Dendritic cell treated with granulocyte-macrophage colony-stimulating factor and Interleukin-4, amounts not matched to agents 40 ng/mL and 50 ng/mL, for 4 days (primary cell): ENCODE results near the gene TCERG1L.
"Not testable (repeated sequence)": the region's sequence is repeated elsewhere in the genome, so short reads cannot be mapped to it uniquely, and the experiment has no call there.

Experiments used
- H3K27ac Mint-ChIP-seq: one replicate; pipeline ENCODE4 v1.8.0; 2022; ENCODE audit warnings: mild to moderate bottlenecking, mixed read lengths
- H3K27me3 Mint-ChIP-seq: one replicate; pipeline ENCODE4 v1.8.0; 2022; ENCODE audit warnings: mild to moderate bottlenecking, mixed read lengths
- H3K36me3 Mint-ChIP-seq: one replicate; pipeline ENCODE4 v1.8.0; 2022; ENCODE audit warnings: low read depth, mixed read lengths
- H3K4me1 Mint-ChIP-seq: one replicate; pipeline ENCODE4 v1.8.0; 2022; ENCODE audit warnings: low read depth, mixed read lengths
- H3K4me3 Mint-ChIP-seq: one replicate; pipeline ENCODE4 v1.8.0; 2022; ENCODE audit warnings: mild to moderate bottlenecking, moderate library complexity, mixed read lengths
- H3K9me3 Mint-ChIP-seq: one replicate; pipeline ENCODE4 v1.8.0; 2022; ENCODE audit warnings: mixed read lengths
- intact Hi-C: fragments of 100-400 bp; cut with micrococcal nuclease; formaldehyde crosslinking; loops from one replicate; pipeline ENCODE4 v1.15.0; 2022

The TCERG1L gene

GRCh38 chr10:131081786-131082185 is 229.7 kb downstream of the TCERG1L start:
- intact Hi-C loops = no loop called here
- Mint-ChIP-seq H3K36me3 (no peaks in the 10 kb centered on the region), H3K4me1 (no peaks in the 10 kb centered on the region), H3K9me3 (no peaks in the 10 kb centered on the region), H3K27ac (no peak overlapping the region), H3K4me3 (no peak overlapping the region), H3K27me3 (peaks cover 4% of the 10 kb centered on the region)

DNA sequence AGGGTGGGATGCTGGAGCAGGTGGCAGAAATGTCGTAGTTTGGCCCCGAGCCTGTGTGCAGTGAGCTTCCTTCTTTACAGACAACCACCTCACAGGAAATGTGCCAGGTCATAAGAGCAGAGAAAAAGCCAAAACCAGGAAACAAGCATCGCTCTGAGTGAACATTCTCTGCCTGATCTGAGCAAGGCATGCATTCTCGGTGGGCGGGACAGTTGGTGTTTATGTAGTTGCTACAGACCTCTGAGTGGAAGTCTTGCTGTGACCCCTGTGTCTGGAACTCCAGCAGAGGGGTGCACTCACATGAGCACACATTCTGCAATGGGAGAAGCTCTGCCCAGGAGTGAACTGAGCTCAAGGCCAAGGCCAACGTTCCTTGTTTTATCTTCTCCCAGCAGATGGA is 230.1 kb downstream of the TCERG1L start:
- Mint-ChIP-seq H3K27me3 (peaks cover 4% of the 10 kb centered on the region), H3K4me3 (no peak overlapping the region), H3K27ac (no peak overlapping the region), H3K4me1 (no peaks in the 10 kb centered on the region), H3K9me3 (no peaks in the 10 kb centered on the region), H3K36me3 (no peaks in the 10 kb centered on the region)
- intact Hi-C loops = no loop called here

GRCh38 chr10:131080571-131080970 is 230.9 kb downstream of the TCERG1L start:
- no peak overlapping the region for H3K27ac Mint-ChIP-seq
- no peaks in the 10 kb centered on the region for H3K36me3 Mint-ChIP-seq
- H3K9me3 Mint-ChIP-seq = no peaks in the 10 kb centered on the region
- no peaks in the 10 kb centered on the region for H3K4me1 Mint-ChIP-seq
- H3K27me3 Mint-ChIP-seq = peaks cover 4% of the 10 kb centered on the region
- intact Hi-C loops = no loop called here
- no peak overlapping the region for H3K4me3 Mint-ChIP-seq

DNA sequence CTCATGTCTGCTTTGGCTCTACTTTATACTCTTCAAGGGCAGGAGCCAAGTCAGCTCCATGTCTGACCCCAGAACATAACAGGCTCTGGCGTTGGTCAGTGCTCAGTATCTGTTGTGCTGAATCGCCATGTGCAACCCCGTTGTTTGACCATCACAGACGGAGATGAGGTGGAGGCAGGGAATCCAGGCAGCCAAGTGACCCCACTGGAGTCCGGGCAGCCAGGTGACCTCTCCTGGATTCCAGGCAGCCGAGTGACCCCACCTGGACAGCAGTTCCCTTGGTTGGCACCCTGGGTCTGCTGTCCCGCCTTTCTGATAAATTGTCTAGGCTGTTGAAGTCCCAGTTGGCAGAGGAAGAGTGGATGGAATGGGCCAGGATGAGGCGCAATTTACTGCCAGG is 232.2 kb downstream of the TCERG1L start:
- Mint-ChIP-seq H3K4me3 (no peak overlapping the region), H3K27ac (no peak overlapping the region), H3K27me3 (peaks cover 4% of the 10 kb centered on the region), H3K36me3 (no peaks in the 10 kb centered on the region), H3K4me1 (no peaks in the 10 kb centered on the region), H3K9me3 (no peaks in the 10 kb centered on the region)
- intact Hi-C loops = no loop called here

GRCh38 chr10:131078882-131079280 is 232.6 kb downstream of the TCERG1L start:
- intact Hi-C loops, H3K36me3 Mint-ChIP-seq: not testable (repeated sequence)

GRCh38 chr10:131078131-131078881 is 233.2 kb downstream of the TCERG1L start:
- intact Hi-C loops = no loop called here
- no peaks in the 10 kb centered on the region for H3K36me3 Mint-ChIP-seq
- H3K27me3 Mint-ChIP-seq = peaks cover 4% of the 10 kb centered on the region
- no peak overlapping the region for H3K27ac Mint-ChIP-seq
- H3K9me3 Mint-ChIP-seq = no peaks in the 10 kb centered on the region
- no peak overlapping the region for H3K4me3 Mint-ChIP-seq
- H3K4me1 Mint-ChIP-seq = no peaks in the 10 kb centered on the region

More at GRCh38 chr10:131078882-131079280, 232.6 kb downstream of the TCERG1L start:
- not testable (repeated sequence) for H3K27me3 Mint-ChIP-seq, H3K4me1 Mint-ChIP-seq, H3K4me3 Mint-ChIP-seq, H3K9me3 Mint-ChIP-seq, H3K27ac Mint-ChIP-seq

DNA sequence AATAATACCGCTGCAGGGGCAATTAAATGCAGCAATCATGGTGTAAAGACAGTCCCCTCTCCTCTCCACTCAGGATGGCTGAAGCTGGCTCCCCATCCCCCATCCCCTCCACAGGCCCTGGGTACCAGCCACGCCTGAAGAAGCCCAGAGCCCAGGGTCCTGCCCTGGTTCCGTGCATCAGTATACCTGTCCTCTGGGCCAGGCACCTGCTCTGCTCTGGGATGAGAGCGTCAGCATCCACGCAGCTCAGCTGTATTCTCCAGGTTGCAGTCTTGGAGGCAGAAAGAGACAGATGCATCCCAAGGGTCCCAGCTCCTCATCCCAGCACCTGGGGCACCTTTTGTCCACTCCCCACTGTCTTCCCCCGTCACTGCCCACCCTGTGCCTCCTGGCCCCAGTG is 233.8 kb downstream of the TCERG1L start:
- no peaks in the 10 kb centered on the region for H3K9me3 Mint-ChIP-seq
- H3K27me3 Mint-ChIP-seq = no peaks in the 10 kb centered on the region
- no peak overlapping the region for H3K4me3 Mint-ChIP-seq
- H3K27ac Mint-ChIP-seq = no peak overlapping the region
- H3K36me3 Mint-ChIP-seq = no peaks in the 10 kb centered on the region
- H3K4me1 Mint-ChIP-seq = no peaks in the 10 kb centered on the region
- intact Hi-C loops = no loop called here

- Mint-ChIP-seq H3K36me3 (no peaks in the 10 kb centered on the region), H3K4me1 (no peaks in the 10 kb centered on the region), H3K27ac (no peak overlapping the region), H3K27me3 (no peaks in the 10 kb centered on the region), H3K9me3 (no peaks in the 10 kb centered on the region), H3K4me3 (no peak overlapping the region)
- intact Hi-C loops = no loop called here
These were observed 234.5 kb downstream of the TCERG1L start for GRCh38 chr10:131077031-131077430.

DNA sequence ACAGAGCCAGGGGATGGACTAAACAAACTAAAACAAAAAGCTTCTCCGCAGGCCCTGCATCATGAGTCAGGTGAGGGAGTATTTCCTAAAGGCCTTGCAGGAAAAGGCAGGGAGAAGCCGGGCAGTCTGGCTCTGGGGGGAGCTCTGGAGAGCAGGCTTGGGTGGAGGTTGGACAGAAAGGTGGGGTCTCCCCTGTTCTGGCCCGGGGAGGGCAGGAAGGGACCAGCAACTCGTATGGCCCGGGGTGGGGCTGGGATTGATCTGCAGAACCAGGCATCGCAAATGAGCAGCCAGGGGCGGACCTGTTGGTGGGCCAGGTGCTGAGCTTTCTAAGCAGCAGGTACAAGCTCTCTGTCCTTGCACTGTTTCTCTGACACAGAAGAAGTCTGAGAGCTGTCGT is 235.2 kb downstream of the TCERG1L start:
- Mint-ChIP-seq H3K27ac (no peak overlapping the region), H3K36me3 (no peaks in the 10 kb centered on the region), H3K27me3 (no peaks in the 10 kb centered on the region), H3K4me3 (no peak overlapping the region), H3K4me1 (no peaks in the 10 kb centered on the region), H3K9me3 (no peaks in the 10 kb centered on the region)
- intact Hi-C loops = no loop called here

- no peaks in the 10 kb centered on the region for H3K4me1 Mint-ChIP-seq
- H3K4me3 Mint-ChIP-seq = no peak overlapping the region
- no peak overlapping the region for H3K27ac Mint-ChIP-seq
- no peaks in the 10 kb centered on the region for H3K27me3 Mint-ChIP-seq
- H3K36me3 Mint-ChIP-seq = no peaks in the 10 kb centered on the region
- no peaks in the 10 kb centered on the region for H3K9me3 Mint-ChIP-seq
- intact Hi-C loops = no loop called here
These were observed 236.2 kb downstream of the TCERG1L start for GRCh38 chr10:131075218-131075770.

DNA sequence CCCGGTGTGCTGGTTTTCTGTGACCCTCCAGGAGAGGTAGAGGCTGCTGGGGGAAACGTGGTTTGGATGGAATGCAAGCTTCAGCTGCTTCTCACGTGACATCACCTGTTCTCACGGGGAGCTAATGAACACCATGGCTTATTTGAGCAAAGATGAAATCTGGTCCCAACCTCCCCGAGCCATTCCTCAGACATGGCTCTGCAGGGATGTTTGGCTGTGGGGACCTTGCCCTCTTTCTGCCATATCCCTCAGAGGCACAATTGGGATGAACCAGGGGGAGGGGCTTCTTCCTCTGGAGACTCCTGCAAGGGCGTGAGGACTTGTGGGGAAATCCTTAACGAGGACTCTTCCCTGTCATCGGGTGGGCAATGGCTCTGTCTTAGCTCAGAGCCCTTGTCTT is 236.8 kb downstream of the TCERG1L start:
- intact Hi-C loops = no loop called here
- no peaks in the 10 kb centered on the region for H3K4me1 Mint-ChIP-seq
- H3K27me3 Mint-ChIP-seq = no peaks in the 10 kb centered on the region
- no peaks in the 10 kb centered on the region for H3K36me3 Mint-ChIP-seq
- no peaks in the 10 kb centered on the region for H3K9me3 Mint-ChIP-seq
- H3K4me3 Mint-ChIP-seq = no peak overlapping the region
- no peak overlapping the region for H3K27ac Mint-ChIP-seq

DNA sequence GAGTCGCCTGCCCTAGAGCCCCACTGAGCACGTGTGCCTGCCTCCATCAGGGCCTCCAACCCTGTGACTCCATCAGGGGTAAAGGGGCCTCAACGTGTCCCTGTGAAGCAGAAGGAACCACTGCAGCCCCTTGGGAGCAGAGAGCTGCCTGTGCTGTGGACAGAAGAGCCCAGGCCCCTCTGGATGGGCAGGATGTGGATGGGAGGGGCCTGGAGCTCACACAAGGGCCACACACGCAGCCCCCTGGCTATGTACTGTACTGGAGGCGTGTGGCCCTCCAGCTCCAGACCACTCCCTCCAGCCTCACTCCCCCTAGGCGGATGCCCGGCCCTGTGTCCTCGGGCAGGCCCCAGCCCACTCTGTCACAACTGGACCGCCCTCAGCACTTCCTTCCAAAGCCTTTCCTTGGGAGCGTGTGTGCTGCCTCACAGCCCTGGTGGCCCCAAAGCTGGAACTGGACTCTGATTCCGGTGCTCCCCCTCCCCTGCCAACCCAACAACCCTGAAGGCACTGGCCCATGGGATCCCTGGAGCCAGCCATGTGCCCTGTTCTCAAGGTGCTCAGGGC is 238.0 kb downstream of the TCERG1L start:
- no peaks in the 10 kb centered on the region for H3K9me3 Mint-ChIP-seq
- no peak overlapping the region for H3K4me3 Mint-ChIP-seq
- H3K27me3 Mint-ChIP-seq = no peaks in the 10 kb centered on the region
- H3K27ac Mint-ChIP-seq = no peak overlapping the region
- H3K4me1 Mint-ChIP-seq = no peaks in the 10 kb centered on the region
- no peaks in the 10 kb centered on the region for H3K36me3 Mint-ChIP-seq
- intact Hi-C loops = no loop called here

- Mint-ChIP-seq H3K4me1 (no peaks in the 10 kb centered on the region), H3K9me3 (no peaks in the 10 kb centered on the region), H3K27ac (no peak overlapping the region), H3K27me3 (no peaks in the 10 kb centered on the region), H3K36me3 (no peaks in the 10 kb centered on the region), H3K4me3 (no peak overlapping the region)
- intact Hi-C loops = no loop called here
These were observed 238.7 kb downstream of the TCERG1L start for GRCh38 chr10:131072651-131073468.

GRCh38 chr10:131071721-131072120 is 239.8 kb downstream of the TCERG1L start:
- Mint-ChIP-seq H3K4me1 (no peaks in the 10 kb centered on the region), H3K27ac (no peak overlapping the region), H3K27me3 (no peaks in the 10 kb centered on the region), H3K4me3 (no peak overlapping the region), H3K36me3 (no peaks in the 10 kb centered on the region), H3K9me3 (no peaks in the 10 kb centered on the region)
- intact Hi-C loops = no loop called here
